ENCODE measurements around the gene PSORS1C2.

- TF ChIP-seq CTCF (conservative IDR thresholded peaks at IDR 0.05 in 1 of 2, IDR thresholded peaks at IDR 0.05 in 1 of 2; ENCODE audit: low read depth in 1 of 2, low read length in 2 of 2), result no peak
- TF ChIP-seq EZH2 (IDR thresholded peaks at IDR 0.05; ENCODE audit: low read length, missing control alignments), result no peak
Observed at GRCh38 chr6:31172973-31173384, 34.1 kb upstream of the PSORS1C2 start.

Data from fibroblast of lung (primary cell).